Measurements from ENCODE around the gene CAMTA1. TPM values are rescaled to one million over a fixed set of nuclear protein-coding genes. Genes with fewer than 3 reads are reported as not detected.

CAMTA1 gene
- total RNA-seq, 1 experiment from 2014 or later = 82.2 TPM

DNA sequence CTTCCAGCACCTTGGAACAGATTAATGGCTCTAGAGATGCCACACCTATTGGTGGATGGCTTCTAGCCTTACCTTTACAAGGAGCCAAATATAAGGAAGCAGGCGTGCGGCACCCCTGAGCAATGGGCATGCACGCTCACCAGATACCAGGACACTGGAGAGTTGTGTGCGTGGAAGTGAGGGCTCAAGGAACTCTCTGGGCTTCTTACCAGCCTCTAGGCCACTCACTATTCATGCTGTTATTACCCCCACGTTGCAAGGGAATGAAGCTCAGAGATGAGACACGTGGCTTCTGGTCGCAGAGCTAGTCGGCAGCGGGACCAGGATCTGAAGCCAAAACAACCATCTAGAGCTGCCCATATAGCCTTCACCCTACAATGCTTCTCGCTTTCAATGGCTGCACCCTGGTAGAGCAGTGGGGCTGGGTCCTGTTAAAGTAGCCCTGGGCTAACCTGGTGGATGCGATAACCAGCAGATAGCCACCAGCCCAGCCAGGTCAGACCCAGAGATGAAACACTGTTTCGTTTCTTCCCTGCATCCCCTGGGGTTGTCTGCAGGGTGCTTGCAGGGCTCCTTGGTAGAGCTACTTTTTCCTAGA, 589.4 kb downstream of the CAMTA1 start:
- in situ Hi-C loops (cut with HindIII; ENCODE audit: low pct_unique_long_range_greater_than_20kb, low sequenced_read_pairs) (no loop called here), intact Hi-C loops (cut with micrococcal nuclease; ENCODE audit: unreplicated experiment) (no loop called here)
- CTCF ChIA-PET = no interaction called here
- no TSS peak for BruUV-seq (replicated peaks)
- Histone ChIP-seq H3K27ac (ENCODE audit: low read length) (no peak overlapping the region), H3K4me1 (ENCODE audit: control insufficient read depth, insufficient read depth, low read length) (peaks cover 6% of the 10 kb centered on the region), H3K4me3 (ENCODE audit: low read depth in 2 of 2, low read length in 2 of 2) (no peak overlapping the region), H3K27me3 (ENCODE audit: control insufficient read depth, insufficient read depth, low read length) (no peaks in the 10 kb centered on the region), H3K9me3 (ENCODE audit: control insufficient read depth, insufficient read depth, low read depth, low read length) (no peaks in the 10 kb centered on the region), H3K36me3 (ENCODE audit: control insufficient read depth, insufficient read depth, low read length) (no peaks in the 10 kb centered on the region)
- POLR2A ChIA-PET = interaction anchor here (0.5 kb wide), 1 partner anchor 183 kb away, joined by 3 read pairs; no protein-coding TSS in a partner anchor
- TF ChIP-seq POLR2AphosphoS5 (IDR thresholded peaks at IDR 0.05; ENCODE audit: low read depth, low read length) = no peak
- ATAC-seq (no peak), DNase-seq (ENCODE audit: low read depth, low spot score) (no peak)

- Histone ChIP-seq H3K4me3 (ENCODE audit: low read depth in 2 of 2, low read length in 2 of 2) (no peak overlapping the region), H3K27me3 (ENCODE audit: control insufficient read depth, insufficient read depth, low read length) (no peaks in the 10 kb centered on the region), H3K9me3 (ENCODE audit: control insufficient read depth, insufficient read depth, low read depth, low read length) (no peaks in the 10 kb centered on the region), H3K36me3 (ENCODE audit: control insufficient read depth, insufficient read depth, low read length) (no peaks in the 10 kb centered on the region), H3K4me1 (ENCODE audit: control insufficient read depth, insufficient read depth, low read length) (peaks cover 8% of the 10 kb centered on the region), H3K27ac (ENCODE audit: low read length) (no peak overlapping the region)
- CTCF ChIA-PET = no interaction called here
- in situ Hi-C loops (cut with HindIII; ENCODE audit: low pct_unique_long_range_greater_than_20kb, low sequenced_read_pairs) (no loop called here), intact Hi-C loops (cut with micrococcal nuclease; ENCODE audit: unreplicated experiment) (no loop called here)
- ATAC-seq = no peak
- POLR2A ChIA-PET = interaction anchor here (0.5 kb wide), 1 partner anchor 184 kb away, joined by 3 read pairs; no protein-coding TSS in a partner anchor
- no TSS peak for BruUV-seq (replicated peaks)
- TF ChIP-seq TCF7L2 (IDR thresholded peaks at IDR 0.05; ENCODE audit: low read depth, low read length) (no peak), CTCF (IDR thresholded peaks at IDR 0.05) (no peak), SIN3A (IDR thresholded peaks at IDR 0.05; ENCODE audit: borderline replicate concordance, insufficient read depth, low read depth, low read length) (no peak), POLR2AphosphoS5 (IDR thresholded peaks at IDR 0.05; ENCODE audit: low read depth, low read length) (no peak)
- TF ChIP-seq, protein P1, sequence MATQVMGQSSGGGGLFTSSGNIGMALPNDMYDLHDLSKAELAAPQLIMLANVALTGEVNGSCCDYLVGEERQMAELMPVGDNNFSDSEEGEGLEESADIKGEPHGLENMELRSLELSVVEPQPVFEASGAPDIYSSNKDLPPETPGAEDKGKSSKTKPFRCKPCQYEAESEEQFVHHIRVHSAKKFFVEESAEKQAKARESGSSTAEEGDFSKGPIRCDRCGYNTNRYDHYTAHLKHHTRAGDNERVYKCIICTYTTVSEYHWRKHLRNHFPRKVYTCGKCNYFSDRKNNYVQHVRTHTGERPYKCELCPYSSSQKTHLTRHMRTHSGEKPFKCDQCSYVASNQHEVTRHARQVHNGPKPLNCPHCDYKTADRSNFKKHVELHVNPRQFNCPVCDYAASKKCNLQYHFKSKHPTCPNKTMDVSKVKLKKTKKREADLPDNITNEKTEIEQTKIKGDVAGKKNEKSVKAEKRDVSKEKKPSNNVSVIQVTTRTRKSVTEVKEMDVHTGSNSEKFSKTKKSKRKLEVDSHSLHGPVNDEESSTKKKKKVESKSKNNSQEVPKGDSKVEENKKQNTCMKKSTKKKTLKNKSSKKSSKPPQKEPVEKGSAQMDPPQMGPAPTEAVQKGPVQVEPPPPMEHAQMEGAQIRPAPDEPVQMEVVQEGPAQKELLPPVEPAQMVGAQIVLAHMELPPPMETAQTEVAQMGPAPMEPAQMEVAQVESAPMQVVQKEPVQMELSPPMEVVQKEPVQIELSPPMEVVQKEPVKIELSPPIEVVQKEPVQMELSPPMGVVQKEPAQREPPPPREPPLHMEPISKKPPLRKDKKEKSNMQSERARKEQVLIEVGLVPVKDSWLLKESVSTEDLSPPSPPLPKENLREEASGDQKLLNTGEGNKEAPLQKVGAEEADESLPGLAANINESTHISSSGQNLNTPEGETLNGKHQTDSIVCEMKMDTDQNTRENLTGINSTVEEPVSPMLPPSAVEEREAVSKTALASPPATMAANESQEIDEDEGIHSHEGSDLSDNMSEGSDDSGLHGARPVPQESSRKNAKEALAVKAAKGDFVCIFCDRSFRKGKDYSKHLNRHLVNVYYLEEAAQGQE (IDR thresholded peaks at IDR 0.05; ENCODE audit: insufficient read depth in 1 of 2, low read depth in 2 of 2, low read length in 1 of 2) = no peak
- DNase-seq (ENCODE audit: low read depth, low spot score) = no peak
Measured at GRCh38 chr1:7375329-7375728, 590.1 kb downstream of the CAMTA1 start.

DNA sequence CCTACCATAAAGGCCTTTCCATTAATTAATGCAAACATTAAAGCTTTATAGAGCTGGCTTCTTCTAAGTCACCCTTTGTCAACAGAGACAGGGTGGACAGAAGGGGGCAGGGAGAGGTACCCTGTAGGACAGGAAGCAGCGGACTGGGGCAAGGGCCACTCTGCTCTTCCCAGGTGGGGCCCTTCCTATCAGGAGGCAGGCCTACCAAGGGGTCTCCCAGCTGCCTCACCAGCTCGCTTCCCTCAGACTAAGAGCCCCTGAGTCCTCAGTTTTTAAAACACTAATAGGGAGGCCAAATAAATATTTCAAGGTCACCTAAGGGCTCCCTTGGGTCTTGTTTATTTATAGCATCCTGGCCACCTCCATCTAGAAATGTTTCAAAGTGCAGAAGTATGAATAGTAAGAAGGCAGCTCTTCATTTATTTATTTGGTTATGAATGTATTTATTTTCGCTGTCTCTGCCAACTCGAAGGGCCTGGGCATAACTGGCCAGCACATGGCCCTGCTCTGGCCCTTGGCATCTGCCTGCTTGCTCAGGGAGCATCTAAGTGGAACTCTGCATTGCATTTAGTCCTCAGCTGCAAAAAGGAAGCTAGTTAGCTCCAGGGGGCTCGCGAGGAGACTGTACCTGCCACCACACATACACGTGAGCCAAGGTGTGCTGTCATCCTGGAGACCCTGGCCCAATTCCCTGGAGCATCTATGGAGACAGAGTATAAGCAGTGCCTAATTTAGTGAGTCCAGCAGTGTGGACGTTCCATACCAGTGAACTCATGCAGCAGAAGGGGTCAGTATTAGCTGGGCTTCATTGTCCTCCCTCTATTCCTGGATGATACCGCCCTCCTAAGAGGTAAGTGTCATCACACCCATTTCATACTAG, 590.8 kb downstream of the CAMTA1 start:
- Histone ChIP-seq H3K4me3 (ENCODE audit: low read depth in 2 of 2, low read length in 2 of 2) (no peak overlapping the region), H3K36me3 (ENCODE audit: control insufficient read depth, insufficient read depth, low read length) (no peaks in the 10 kb centered on the region), H3K27me3 (ENCODE audit: control insufficient read depth, insufficient read depth, low read length) (no peaks in the 10 kb centered on the region), H3K9me3 (ENCODE audit: control insufficient read depth, insufficient read depth, low read depth, low read length) (no peaks in the 10 kb centered on the region), H3K4me1 (ENCODE audit: control insufficient read depth, insufficient read depth, low read length) (peaks cover 8% of the 10 kb centered on the region), H3K27ac (ENCODE audit: low read length) (no peak overlapping the region)
- ChIA-PET CTCF (no interaction called here), POLR2A (no interaction called here)
- ATAC-seq (no peak), DNase-seq (ENCODE audit: low read depth, low spot score) (no peak)
- TF ChIP-seq CTCF (IDR thresholded peaks at IDR 0.05) (no peak), SIN3A (IDR thresholded peaks at IDR 0.05; ENCODE audit: borderline replicate concordance, insufficient read depth, low read depth, low read length) (no peak), POLR2AphosphoS5 (IDR thresholded peaks at IDR 0.05; ENCODE audit: low read depth, low read length) (no peak), TCF7L2 (IDR thresholded peaks at IDR 0.05; ENCODE audit: low read depth, low read length) (no peak)
- TF ChIP-seq, protein P1 (IDR thresholded peaks at IDR 0.05; ENCODE audit: insufficient read depth in 1 of 2, low read depth in 2 of 2, low read length in 1 of 2) = no peak
- intact Hi-C loops (cut with micrococcal nuclease; ENCODE audit: unreplicated experiment) = no loop called here
- in situ Hi-C loops (cut with HindIII; ENCODE audit: low pct_unique_long_range_greater_than_20kb, low sequenced_read_pairs) = no loop called here
- no TSS peak for BruUV-seq (replicated peaks)
